K562 (cell line): ENCODE results near the gene ZFP62. TPM values are rescaled to one million over a fixed set of nuclear protein-coding genes. Genes with fewer than 3 reads are reported as not detected.

Experiments
- BRF1 ChIP-seq: IDR thresholded peaks from 3 replicates; pipeline ENCODE4 v1.6.1; 2011; ENCODE audit warnings: borderline replicate concordance, mild to moderate bottlenecking; ENCODE audit not compliant: insufficient read length; ENCODE audit errors: extremely low read depth
- CBFB ChIP-seq: sonication (generic); formaldehyde crosslinking; IDR thresholded peaks from 2 replicates; pipeline ENCODE4 v1.4.0; 2020; ENCODE audit warnings: mild to moderate bottlenecking, missing genetic modification reagents
- COPS2 ChIP-seq: fragments of 450-650 bp; conservative IDR thresholded peaks from 2 replicates; pipeline ENCODE4 v1.6.1; 2016; ENCODE audit warnings: mild to moderate bottlenecking, moderate library complexity
- CXXC5 ChIP-seq: fragments of 250-450 bp; sonication (Bioruptor Pico); IDR thresholded peaks from 2 replicates; pipeline ENCODE4 v1.8.0; 2022; ENCODE audit warnings: inconsistent platforms, mild to moderate bottlenecking, moderate library complexity
- ETV1 ChIP-seq: fragments of 450-650 bp; conservative IDR thresholded peaks from 2 replicates; pipeline ENCODE4 v1.6.1; 2016; ENCODE audit warnings: missing genetic modification characterization, control low read depth, low read depth, missing compliant biosample characterization
- FOXJ3 ChIP-seq: sonication (generic); formaldehyde crosslinking; IDR thresholded peaks from 2 replicates; pipeline ENCODE4 v1.4.0; 2020; ENCODE audit warnings: mild to moderate bottlenecking, missing genetic modification reagents
- GTF2F1 ChIP-seq: IDR thresholded peaks from 2 replicates; pipeline ENCODE4 v1.6.1; 2011; ENCODE audit warnings: low read depth, low read length, improper control_type of control experiment
- HLTF ChIP-seq: fragments of 450-650 bp; IDR thresholded peaks from 2 replicates; pipeline ENCODE4 v1.6.1; 2016
- HSF4 ChIP-seq: fragments of 250-450 bp; sonication (Bioruptor Pico); IDR thresholded peaks from 2 replicates; pipeline ENCODE4 v2.1.2; 2022; ENCODE audit warnings: mild to moderate bottlenecking, moderate library complexity, borderline replicate concordance
- KHSRP ChIP-seq: fragments of 450-650 bp; IDR thresholded peaks from 2 replicates; pipeline ENCODE4 v1.6.1; 2017
- MED1 ChIP-seq: sonication (generic); formaldehyde crosslinking; IDR thresholded peaks from 2 replicates; pipeline ENCODE4 v1.8.1; 2023; ENCODE audit warnings: missing genetic modification reagents, borderline replicate concordance
- PHF21A ChIP-seq: fragments of 450-650 bp; IDR thresholded peaks from 2 replicates; pipeline ENCODE4 v1.6.1; 2017; ENCODE audit warnings: low read depth, borderline replicate concordance
- RBM17 ChIP-seq: fragments of 200-400 bp; formaldehyde crosslinking; IDR thresholded peaks from 2 replicates; pipeline ENCODE4 v1.6.1; 2017; ENCODE audit warnings: low read depth, mild to moderate bottlenecking, low read length, borderline replicate concordance
- SMAD1 ChIP-seq: fragments of 150-350 bp; IDR thresholded peaks from 2 replicates; pipeline ENCODE4 v1.6.1; 2014; ENCODE audit warnings: low read length, low read depth; ENCODE audit not compliant: partially characterized antibody
- SMARCE1 ChIP-seq: fragments of 450-650 bp; IDR thresholded peaks from 2 replicates; pipeline ENCODE4 v1.7.1; 2016; ENCODE audit warnings: mild to moderate bottlenecking
- XRCC5 ChIP-seq: fragments of 200-400 bp; formaldehyde crosslinking; IDR thresholded peaks from 2 replicates; pipeline ENCODE4 v1.6.1; 2017; ENCODE audit warnings: low read depth, mild to moderate bottlenecking, low read length
- YBX1 ChIP-seq: fragments of 450-650 bp; IDR thresholded peaks from 2 replicates; pipeline ENCODE4 v1.7.1; 2016; ENCODE audit warnings: mild to moderate bottlenecking
- ZBTB1 ChIP-seq: sonication (generic); formaldehyde crosslinking; IDR thresholded peaks from 2 replicates; pipeline ENCODE4 v1.8.1; 2023; ENCODE audit warnings: missing genetic modification reagents, low read depth, mild to moderate bottlenecking, borderline replicate concordance
- ZKSCAN1 ChIP-seq: fragments of 150-350 bp; IDR thresholded peaks from 2 replicates; pipeline ENCODE4 v1.6.1; 2016; ENCODE audit warnings: low read depth, low read length
- ZNF347 ChIP-seq: fragments of 450-650 bp; formaldehyde crosslinking; IDR thresholded peaks from 2 replicates; pipeline ENCODE4 v1.4.0; 2020; ENCODE audit warnings: low read depth, mild to moderate bottlenecking, moderate library complexity
- ZNF830 ChIP-seq: fragments of 250-450 bp; sonication (Bioruptor Pico); IDR thresholded peaks from 2 replicates; pipeline ENCODE4 v1.5.0; 2021; ENCODE audit warnings: mild to moderate bottlenecking
- polyA plus RNA-seq, 8 experiments: library from polyadenylated mRNA; depleted of rRNA in 4 of 8; stranded (reverse) in 5 of 8; unstranded in 3 of 8; fragments of >200 nt; fragmentation: Nextera tagmentation in 2 of 8; fragmentation: Illumina TruSeq in 1 of 8; extraction: Ambion mirVana in 2 of 8; extraction: Trizol in 1 of 8; gene quantifications; 2 replicates each; pipeline versions ENCODE4 v1.2.1 to v1.2.3, GENCODE V29; 2011 to 2014; ENCODE audit warnings: inconsistent platforms in 1 of 8, missing spikeins in 1 of 8
- total RNA-seq, 7 experiments: library from RNA; depleted of rRNA in 6 of 7; stranded (reverse); fragments of >200 nt in 6 of 7; fragmentation: Illumina TruSeq in 2 of 7; extraction: Trizol in 2 of 7; gene quantifications; 2 replicates each; pipeline versions ENCODE4 v1.2.1 to v1.2.3, GENCODE V29; 2011 to 2021; ENCODE audit warnings: low replicate concordance in 1 of 7
- TF ChIP-seq, protein P1 (sequence below): fragments of 450-650 bp; IDR thresholded peaks from 2 replicates; pipeline ENCODE4 v1.7.0; 2016; ENCODE audit warnings: borderline replicate concordance
- TF ChIP-seq, protein P2 (sequence below), 3 experiments: IDR thresholded peaks in 2 of 3; conservative IDR thresholded peaks in 1 of 3; 2 replicates each; pipeline ENCODE4 v1.5.1; 2011 to 2012; ENCODE audit warnings: low read length in 3 of 3, mild to moderate bottlenecking in 3 of 3, control low read depth in 2 of 3, improper control_type of control experiment in 1 of 3, inconsistent platforms in 1 of 3, low read depth in 1 of 3, mixed read lengths in 1 of 3, moderate library complexity in 1 of 3; ENCODE audit not compliant: insufficient read depth in 2 of 3
- TF ChIP-seq, protein P3 (sequence below): fragments of 250-450 bp; sonication (Bioruptor Pico); IDR thresholded peaks from 2 replicates; pipeline ENCODE4 v1.8.0; 2021; ENCODE audit warnings: moderate library complexity, mild to moderate bottlenecking, inconsistent platforms

ZFP62 gene
- total and polyA plus RNA-seq, 9 of the 15 experiments (the other 6 are each of a cell fraction or from before 2014, with no cell fraction given): 12.2 to 37.5 (median 25.0) TPM

DNA sequence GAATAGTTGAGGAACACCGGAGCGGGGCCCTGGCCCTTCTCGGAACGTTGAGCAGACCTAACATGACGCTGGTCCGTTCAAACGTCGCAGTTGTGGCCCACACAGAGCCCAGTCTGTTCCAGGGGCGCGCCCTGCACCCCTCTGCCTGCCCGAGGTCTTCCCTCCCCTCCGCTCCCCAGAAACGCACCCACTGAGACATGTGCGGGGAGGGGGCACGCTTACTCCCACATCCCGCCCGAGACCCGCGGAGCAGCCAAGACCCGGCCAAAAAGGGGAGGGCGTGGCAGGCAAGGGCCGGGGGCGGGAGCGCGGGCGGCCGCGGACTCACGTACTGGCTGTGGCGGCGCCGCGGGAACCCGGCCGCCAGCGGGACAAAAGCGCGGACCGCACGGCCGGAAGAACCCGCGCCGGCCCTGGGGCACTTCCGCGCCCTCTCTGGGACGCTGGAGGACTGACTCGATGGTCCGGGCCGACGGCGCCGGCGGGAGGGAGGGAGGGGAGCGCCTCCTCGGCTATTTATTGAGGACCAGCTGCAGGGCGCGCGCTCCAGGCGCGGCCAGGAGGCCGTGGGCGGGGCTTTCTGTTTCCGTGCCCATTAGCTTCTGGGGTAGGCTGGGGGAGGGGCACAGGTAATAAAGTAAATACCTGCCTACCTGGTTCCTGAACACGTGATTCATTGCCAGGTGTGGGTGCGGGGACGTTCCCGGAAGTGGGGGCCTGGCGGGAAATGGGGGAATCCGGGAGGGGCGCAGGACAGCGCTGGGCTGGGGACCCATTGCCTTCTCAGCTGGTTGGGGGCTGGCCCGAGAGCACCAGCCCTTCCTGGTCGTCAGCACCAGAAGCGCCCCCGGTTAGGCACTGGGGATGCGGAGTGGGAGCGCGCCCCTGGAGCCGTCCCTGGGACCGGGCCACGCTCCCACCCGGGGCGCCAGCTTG lies at the start of gene ZFP62 (continued):
- TF ChIP-seq ZNF347 (CRISPR knock-in tag): no peak
- peak; percentile 87; the same call in 1 of the 2 replicates for TF ChIP-seq ZBTB1 (CRISPR knock-in tag)
- no peak for TF ChIP-seq HLTF
- TF ChIP-seq MED1: no peak
- TF ChIP-seq FOXJ3 (CRISPR knock-in tag): no peak
- TF ChIP-seq PHF21A: no peak
- no peak for TF ChIP-seq GTF2F1
- TF ChIP-seq COPS2: no peak
- peak; percentile 92 for TF ChIP-seq CBFB (CRISPR knock-in tag)
- TF ChIP-seq ZNF830 (CRISPR knock-in tag): peak; percentile 50; the same call in 1 of the 2 replicates
- TF ChIP-seq, protein P1, sequence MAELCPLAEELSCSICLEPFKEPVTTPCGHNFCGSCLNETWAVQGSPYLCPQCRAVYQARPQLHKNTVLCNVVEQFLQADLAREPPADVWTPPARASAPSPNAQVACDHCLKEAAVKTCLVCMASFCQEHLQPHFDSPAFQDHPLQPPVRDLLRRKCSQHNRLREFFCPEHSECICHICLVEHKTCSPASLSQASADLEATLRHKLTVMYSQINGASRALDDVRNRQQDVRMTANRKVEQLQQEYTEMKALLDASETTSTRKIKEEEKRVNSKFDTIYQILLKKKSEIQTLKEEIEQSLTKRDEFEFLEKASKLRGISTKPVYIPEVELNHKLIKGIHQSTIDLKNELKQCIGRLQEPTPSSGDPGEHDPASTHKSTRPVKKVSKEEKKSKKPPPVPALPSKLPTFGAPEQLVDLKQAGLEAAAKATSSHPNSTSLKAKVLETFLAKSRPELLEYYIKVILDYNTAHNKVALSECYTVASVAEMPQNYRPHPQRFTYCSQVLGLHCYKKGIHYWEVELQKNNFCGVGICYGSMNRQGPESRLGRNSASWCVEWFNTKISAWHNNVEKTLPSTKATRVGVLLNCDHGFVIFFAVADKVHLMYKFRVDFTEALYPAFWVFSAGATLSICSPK: no peak
- TF ChIP-seq CXXC5 (CRISPR knock-in tag): peak; percentile 92
- TF ChIP-seq ZKSCAN1: no peak; the same call in 1 of the 2 replicates
- no peak; the same call in 1 of the 2 replicates for TF ChIP-seq SMARCE1
- TF ChIP-seq SMAD1: peak; percentile 19
- TF ChIP-seq RBM17: no peak
- TF ChIP-seq BRF1: no peak
- TF ChIP-seq XRCC5: peak; percentile 17; the same call in 1 of the 2 replicates
- TF ChIP-seq, protein P2, sequence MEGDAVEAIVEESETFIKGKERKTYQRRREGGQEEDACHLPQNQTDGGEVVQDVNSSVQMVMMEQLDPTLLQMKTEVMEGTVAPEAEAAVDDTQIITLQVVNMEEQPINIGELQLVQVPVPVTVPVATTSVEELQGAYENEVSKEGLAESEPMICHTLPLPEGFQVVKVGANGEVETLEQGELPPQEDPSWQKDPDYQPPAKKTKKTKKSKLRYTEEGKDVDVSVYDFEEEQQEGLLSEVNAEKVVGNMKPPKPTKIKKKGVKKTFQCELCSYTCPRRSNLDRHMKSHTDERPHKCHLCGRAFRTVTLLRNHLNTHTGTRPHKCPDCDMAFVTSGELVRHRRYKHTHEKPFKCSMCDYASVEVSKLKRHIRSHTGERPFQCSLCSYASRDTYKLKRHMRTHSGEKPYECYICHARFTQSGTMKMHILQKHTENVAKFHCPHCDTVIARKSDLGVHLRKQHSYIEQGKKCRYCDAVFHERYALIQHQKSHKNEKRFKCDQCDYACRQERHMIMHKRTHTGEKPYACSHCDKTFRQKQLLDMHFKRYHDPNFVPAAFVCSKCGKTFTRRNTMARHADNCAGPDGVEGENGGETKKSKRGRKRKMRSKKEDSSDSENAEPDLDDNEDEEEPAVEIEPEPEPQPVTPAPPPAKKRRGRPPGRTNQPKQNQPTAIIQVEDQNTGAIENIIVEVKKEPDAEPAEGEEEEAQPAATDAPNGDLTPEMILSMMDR (IDR thresholded peaks at IDR 0.05 in 2 of 3, conservative IDR thresholded peaks at IDR 0.05 in 1 of 3; ENCODE audit: insufficient read depth in 2 of 3, low read depth in 1 of 3, low read length in 3 of 3): 0 out of 6 replicates have a peak, but pooled peaks of 1 of the 3 experiments have one; percentile 6
- TF ChIP-seq KHSRP: no peak
- TF ChIP-seq YBX1: no peak
- TF ChIP-seq, protein P3, sequence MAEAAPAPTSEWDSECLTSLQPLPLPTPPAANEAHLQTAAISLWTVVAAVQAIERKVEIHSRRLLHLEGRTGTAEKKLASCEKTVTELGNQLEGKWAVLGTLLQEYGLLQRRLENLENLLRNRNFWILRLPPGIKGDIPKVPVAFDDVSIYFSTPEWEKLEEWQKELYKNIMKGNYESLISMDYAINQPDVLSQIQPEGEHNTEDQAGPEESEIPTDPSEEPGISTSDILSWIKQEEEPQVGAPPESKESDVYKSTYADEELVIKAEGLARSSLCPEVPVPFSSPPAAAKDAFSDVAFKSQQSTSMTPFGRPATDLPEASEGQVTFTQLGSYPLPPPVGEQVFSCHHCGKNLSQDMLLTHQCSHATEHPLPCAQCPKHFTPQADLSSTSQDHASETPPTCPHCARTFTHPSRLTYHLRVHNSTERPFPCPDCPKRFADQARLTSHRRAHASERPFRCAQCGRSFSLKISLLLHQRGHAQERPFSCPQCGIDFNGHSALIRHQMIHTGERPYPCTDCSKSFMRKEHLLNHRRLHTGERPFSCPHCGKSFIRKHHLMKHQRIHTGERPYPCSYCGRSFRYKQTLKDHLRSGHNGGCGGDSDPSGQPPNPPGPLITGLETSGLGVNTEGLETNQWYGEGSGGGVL (CRISPR knock-in tag): no peak
- TF ChIP-seq HSF4 (CRISPR knock-in tag): no peak
- peak; percentile 86; the same call in 1 of the 2 replicates for TF ChIP-seq ETV1 (tag)
